Hepatocyte (in vitro differentiated cells): Measurements from ENCODE around the gene RAB32. TPM values are rescaled to one million over a fixed set of nuclear protein-coding genes. Genes with fewer than 3 reads are reported as not detected.

Source experiments
- DNase-seq: peaks from one replicate; pipeline ENCODE4 v3.0.0-alpha.2; 2016; ENCODE audit warnings: low spot score
- H2AFZ ChIP-seq: fragments of 200-600 bp; sonication (generic); 2 replicates; pipeline ENCODE4 v1.6.0; 2016; ENCODE audit warnings: antibody characterized with exemption, mild to moderate bottlenecking
- H3K27ac ChIP-seq: fragments of 200-600 bp; sonication (generic); 2 replicates; pipeline ENCODE4 v1.5.1; 2016; ENCODE audit warnings: mild to moderate bottlenecking
- H3K27me3 ChIP-seq: fragments of 200-600 bp; sonication (generic); 2 replicates; pipeline ENCODE4 v1.6.1; 2016
- H3K36me3 ChIP-seq: fragments of 200-600 bp; sonication (generic); replicated peaks from 2 replicates; pipeline ENCODE4 v1.5.1; 2016; ENCODE audit warnings: low read depth; ENCODE audit not compliant: insufficient read depth
- H3K4me1 ChIP-seq: fragments of 200-600 bp; sonication (generic); 2 replicates; pipeline ENCODE4 v1.5.1; 2016; ENCODE audit warnings: mild to moderate bottlenecking, moderate library complexity; ENCODE audit not compliant: insufficient read depth
- H3K4me2 ChIP-seq: fragments of 200-600 bp; sonication (generic); 2 replicates; pipeline ENCODE4 v1.6.0; 2016
- H3K4me3 ChIP-seq: fragments of 200-600 bp; sonication (generic); 2 replicates; pipeline ENCODE4 v1.5.1; 2016; ENCODE audit warnings: mild to moderate bottlenecking
- H3K79me2 ChIP-seq: fragments of 200-600 bp; sonication (generic); 2 replicates; pipeline ENCODE4 v1.6.0; 2017; ENCODE audit warnings: mild to moderate bottlenecking
- H3K9me2 ChIP-seq: fragments of 200-600 bp; sonication (generic); replicated peaks from 2 replicates; pipeline ENCODE4 v1.6.0; 2017; ENCODE audit warnings: mild to moderate bottlenecking; ENCODE audit not compliant: insufficient read depth
- H3K9me3 ChIP-seq: fragments of 200-600 bp; sonication (generic); 2 replicates; pipeline ENCODE4 v1.5.1; 2016; ENCODE audit warnings: low read depth, mild to moderate bottlenecking
- H4K20me1 ChIP-seq: fragments of 200-600 bp; sonication (generic); 2 replicates; pipeline ENCODE4 v1.6.0; 2016; ENCODE audit warnings: mild to moderate bottlenecking; ENCODE audit not compliant: insufficient read depth, poor library complexity, severe bottlenecking
- EZH2 ChIP-seq: fragments of 200-600 bp; sonication (generic); IDR thresholded peaks from 2 replicates; pipeline ENCODE4 v1.6.1; 2016; ENCODE audit warnings: antibody characterized with exemption, mild to moderate bottlenecking, borderline replicate concordance
- EZH2phosphoT487 ChIP-seq: fragments of 200-600 bp; sonication (generic); IDR thresholded peaks from one replicate; pipeline ENCODE4 v1.6.1; 2018; ENCODE audit warnings: antibody characterized with exemption, mild to moderate bottlenecking, low read depth, moderate library complexity; ENCODE audit not compliant: unreplicated experiment, severe bottlenecking
- WGBS: methylation state at CpG from one replicate; pipeline ENCODE4 v1.1.6; 2016; ENCODE audit warnings: low lambda C conversion rate; ENCODE audit errors: missing lambda C conversion rate; 5-methylcytosine and 5-hydroxymethylcytosine counted together
- polyA plus RNA-seq: library from polyadenylated mRNA; unstranded; fragments of >200 nt; fragmentation: Nextera tagmentation; extraction: Ambion mirVana; gene quantifications from 2 replicates; pipeline ENCODE4 v1.2.1, GENCODE V29; 2016
- total RNA-seq: library from RNA; depleted of rRNA; stranded (reverse); fragments of >200 nt; gene quantifications from 2 replicates; pipeline ENCODE4 v1.2.3, GENCODE V29; 2014
- TF ChIP-seq, protein P1 (sequence below): fragments of 200-600 bp; sonication (generic); IDR thresholded peaks from 2 replicates; pipeline ENCODE4 v1.5.1; 2016; ENCODE audit warnings: antibody characterized with exemption, mild to moderate bottlenecking; ENCODE audit not compliant: poor library complexity

RAB32 gene
- total and polyA plus RNA-seq, 2 experiments from 2014 or later: 100 to 121 TPM

DNA sequence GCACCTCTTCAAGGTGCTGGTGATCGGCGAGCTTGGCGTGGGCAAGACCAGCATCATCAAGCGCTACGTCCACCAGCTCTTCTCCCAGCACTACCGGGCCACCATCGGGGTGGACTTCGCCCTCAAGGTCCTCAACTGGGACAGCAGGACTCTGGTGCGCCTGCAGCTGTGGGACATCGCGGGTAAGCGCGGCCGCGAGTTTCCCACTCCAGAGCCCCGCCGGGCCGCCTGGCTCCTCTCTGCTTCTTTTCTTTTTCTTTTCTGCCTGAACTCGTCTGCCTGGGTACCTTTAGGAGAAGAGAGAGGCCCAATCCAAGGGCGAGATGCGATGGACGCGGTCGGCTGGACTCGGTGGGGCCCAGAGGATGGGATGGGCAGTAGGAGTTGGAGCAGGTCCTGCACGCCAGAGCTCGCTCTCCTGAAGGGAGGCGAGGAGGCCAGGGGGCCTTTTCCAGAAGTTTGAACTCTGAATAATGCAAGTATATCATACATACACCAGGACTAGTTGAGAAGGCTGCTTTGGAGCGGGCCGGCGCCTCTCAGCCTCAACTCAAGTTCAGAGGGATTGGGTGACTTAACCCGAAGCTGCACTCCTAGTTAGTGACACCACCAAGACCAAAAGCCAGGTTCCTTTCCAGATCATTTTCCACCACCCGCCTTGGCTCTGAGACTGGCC is 445 bp downstream of the RAB32 start:
- H2AFZ ChIP-seq: peak overlapping the region; percentile 68
- no peaks in the 10 kb centered on the region for H3K9me3 ChIP-seq
- peaks cover 31% of the 10 kb centered on the region for H3K4me1 ChIP-seq
- H3K36me3 ChIP-seq: no peaks in the 10 kb centered on the region
- H3K4me2 ChIP-seq: peak overlapping the region; percentile 83
- peak; percentile 75 for DNase-seq
- H3K4me3 ChIP-seq: peak overlapping the region; percentile 73
- peaks cover 49% of the 10 kb centered on the region for H3K79me2 ChIP-seq
- WGBS: 3% methylated on average over 32 of the region's 33 CpGs
- H4K20me1 ChIP-seq: peaks cover 22% of the 10 kb centered on the region
- TF ChIP-seq, protein P1, sequence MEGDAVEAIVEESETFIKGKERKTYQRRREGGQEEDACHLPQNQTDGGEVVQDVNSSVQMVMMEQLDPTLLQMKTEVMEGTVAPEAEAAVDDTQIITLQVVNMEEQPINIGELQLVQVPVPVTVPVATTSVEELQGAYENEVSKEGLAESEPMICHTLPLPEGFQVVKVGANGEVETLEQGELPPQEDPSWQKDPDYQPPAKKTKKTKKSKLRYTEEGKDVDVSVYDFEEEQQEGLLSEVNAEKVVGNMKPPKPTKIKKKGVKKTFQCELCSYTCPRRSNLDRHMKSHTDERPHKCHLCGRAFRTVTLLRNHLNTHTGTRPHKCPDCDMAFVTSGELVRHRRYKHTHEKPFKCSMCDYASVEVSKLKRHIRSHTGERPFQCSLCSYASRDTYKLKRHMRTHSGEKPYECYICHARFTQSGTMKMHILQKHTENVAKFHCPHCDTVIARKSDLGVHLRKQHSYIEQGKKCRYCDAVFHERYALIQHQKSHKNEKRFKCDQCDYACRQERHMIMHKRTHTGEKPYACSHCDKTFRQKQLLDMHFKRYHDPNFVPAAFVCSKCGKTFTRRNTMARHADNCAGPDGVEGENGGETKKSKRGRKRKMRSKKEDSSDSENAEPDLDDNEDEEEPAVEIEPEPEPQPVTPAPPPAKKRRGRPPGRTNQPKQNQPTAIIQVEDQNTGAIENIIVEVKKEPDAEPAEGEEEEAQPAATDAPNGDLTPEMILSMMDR: no peak
- TF ChIP-seq EZH2: no peak
- TF ChIP-seq EZH2phosphoT487: no peak
- no peaks in the 10 kb centered on the region for H3K9me2 ChIP-seq
- no peaks in the 10 kb centered on the region for H3K27me3 ChIP-seq
- peak overlapping the region; percentile 98 for H3K27ac ChIP-seq

DNA sequence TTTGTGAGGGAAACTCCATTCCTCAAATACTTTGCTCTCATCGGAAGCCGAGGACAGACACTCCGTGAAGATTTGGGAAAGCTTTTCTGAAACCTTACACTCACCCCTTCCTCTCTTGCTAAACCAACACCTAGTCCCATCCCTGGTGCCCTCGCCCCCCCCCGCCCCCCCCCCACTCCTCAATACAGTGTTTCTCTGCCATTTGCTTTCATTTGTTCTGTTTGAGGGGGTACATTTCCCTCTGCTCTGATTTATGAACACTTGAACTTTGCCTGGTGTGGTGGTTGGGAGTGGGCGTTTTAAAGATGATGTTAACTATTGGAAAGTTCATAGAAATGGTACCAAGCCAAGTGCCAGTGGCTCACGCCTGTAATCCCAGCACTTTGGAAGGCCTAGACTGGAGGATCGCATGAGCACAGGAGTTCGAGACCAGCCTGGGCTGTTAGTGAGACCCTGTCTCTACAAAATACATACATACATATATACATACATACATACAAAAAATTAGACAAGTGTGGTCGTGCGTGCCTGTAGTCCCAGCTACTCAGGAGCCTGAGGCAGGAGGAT is 1.1 kb downstream of the RAB32 start:
- Histone ChIP-seq H2AFZ (peak overlapping the region; percentile 68), H3K4me2 (peak overlapping the region; percentile 83), H3K27ac (peak overlapping the region; percentile 98), H4K20me1 (peaks cover 25% of the 10 kb centered on the region), H3K27me3 (no peaks in the 10 kb centered on the region), H3K9me2 (no peaks in the 10 kb centered on the region), H3K36me3 (no peaks in the 10 kb centered on the region), H3K4me3 (peak overlapping the region; percentile 73), H3K79me2 (peaks cover 55% of the 10 kb centered on the region), H3K9me3 (no peaks in the 10 kb centered on the region), H3K4me1 (peaks cover 31% of the 10 kb centered on the region)
- TF ChIP-seq EZH2 (no peak), EZH2phosphoT487 (no peak)
- TF ChIP-seq, protein P1: no peak
- WGBS: 79% methylated on average over 6 of the region's 11 CpGs
- peak; percentile 8 for DNase-seq

DNA sequence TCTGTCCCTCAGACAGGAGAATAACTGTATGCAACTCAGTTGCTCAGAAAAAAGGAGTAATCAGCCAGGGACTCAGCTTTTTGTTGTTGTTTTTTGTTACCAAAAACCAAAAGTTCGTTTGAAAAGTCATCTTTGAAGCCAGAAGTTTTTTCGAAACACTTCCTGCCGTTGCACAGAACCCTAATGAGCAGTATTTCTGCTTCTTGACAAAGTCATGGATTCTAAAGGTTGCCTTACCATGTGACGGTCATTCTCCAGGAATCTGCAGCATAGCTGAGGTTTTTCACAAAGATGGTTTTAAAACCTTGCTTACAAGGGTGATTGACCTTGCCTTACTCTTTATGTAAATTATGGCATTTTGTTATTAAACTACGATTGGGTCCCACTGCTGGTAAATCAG is 1.9 kb downstream of the RAB32 start:
- Histone ChIP-seq H2AFZ (no peak overlapping the region), H3K36me3 (no peaks in the 10 kb centered on the region), H3K4me1 (peaks cover 31% of the 10 kb centered on the region), H3K9me3 (no peaks in the 10 kb centered on the region), H3K4me2 (peak overlapping the region; percentile 83), H4K20me1 (peaks cover 25% of the 10 kb centered on the region), H3K9me2 (no peaks in the 10 kb centered on the region), H3K4me3 (peak overlapping the region; percentile 73), H3K27ac (peak overlapping the region; percentile 98), H3K27me3 (no peaks in the 10 kb centered on the region), H3K79me2 (peaks cover 58% of the 10 kb centered on the region)
- TF ChIP-seq EZH2 (no peak), EZH2phosphoT487 (no peak)
- TF ChIP-seq, protein P1: no peak
- whole genome bisulfite sequencing: 40% methylated on average over 5 of the region's 5 CpGs
- DNase-seq: peak; percentile 17
